OCI-LY3 (cell line): Measurements from ENCODE around the gene CELSR2.

Source experiments
- H2AFZ ChIP-seq: fragments of 200-600, 300-600 bp; shearing (Covaris generic); 2 replicates; pipeline ENCODE4 v1.6.0; 2014; ENCODE audit warnings: antibody characterized with exemption, low read depth, low read length
- H3K27ac ChIP-seq: fragments of 200-600, 300-600 bp; sonication (generic); 2 replicates; pipeline ENCODE4 v1.5.1; 2014; ENCODE audit warnings: mild to moderate bottlenecking, low read length, moderate library complexity, mixed read lengths
- H3K27me3 ChIP-seq: fragments of 200-600, 300-600 bp; sonication (generic); 2 replicates; pipeline ENCODE4 v1.6.1; 2014; ENCODE audit warnings: low read depth, low read length, mixed read lengths
- H3K36me3 ChIP-seq: fragments of 200-600, 300-600 bp; sonication (generic); replicated peaks from 2 replicates; pipeline ENCODE3; 2014; ENCODE audit warnings: low read depth, low read length, mixed read lengths
- H3K4me1 ChIP-seq: fragments of 300-600, 200-600 bp; sonication (generic); 2 replicates; pipeline ENCODE4 v1.6.1; 2014; ENCODE audit warnings: low read length, mixed read lengths
- H3K4me2 ChIP-seq: fragments of 200-600, 300-600 bp; sonication (generic); 2 replicates; pipeline ENCODE4 v1.6.1; 2014; ENCODE audit warnings: low read length, mixed read lengths
- H3K4me3 ChIP-seq: fragments of 300-600, 200-600 bp; sonication (generic); 2 replicates; pipeline ENCODE4 v1.5.1; 2014; ENCODE audit warnings: antibody characterized with exemption, mild to moderate bottlenecking, low read length, moderate library complexity
- H3K79me2 ChIP-seq: fragments of 300-600, 200-600 bp; shearing (Covaris generic); 2 replicates; pipeline ENCODE4 v1.6.1; 2014; ENCODE audit warnings: mild to moderate bottlenecking, low read length, mixed read lengths
- H3K9ac ChIP-seq: fragments of 300-600, 200-600 bp; shearing (Covaris generic); 2 replicates; pipeline ENCODE4 v1.6.0; 2014; ENCODE audit warnings: mild to moderate bottlenecking, low read length, moderate library complexity
- H3K9me3 ChIP-seq: fragments of 200-600, 300-600 bp; shearing (Covaris generic); 2 replicates; pipeline ENCODE4 v1.6.1; 2014; ENCODE audit warnings: low read length, mixed read lengths; ENCODE audit not compliant: insufficient read depth
- H4K20me1 ChIP-seq: fragments of 200-600, 300-600 bp; sonication (generic); 2 replicates; pipeline ENCODE4 v1.6.1; 2016; ENCODE audit warnings: low read length, mixed read lengths; ENCODE audit not compliant: insufficient read depth
- EZH2phosphoT487 ChIP-seq: fragments of 200-600 bp; shearing (Covaris generic); IDR thresholded peaks from 2 replicates; pipeline ENCODE4 v1.6.1; 2018; ENCODE audit warnings: antibody characterized with exemption, mixed run types, low read depth
- TF ChIP-seq, protein P1 (sequence below): fragments of 200-600, 300-600 bp; sonication (generic); IDR thresholded peaks from 2 replicates; pipeline ENCODE4 v1.5.1; 2014; ENCODE audit warnings: antibody characterized with exemption, low read length, low read depth

CELSR2 gene

DNA sequence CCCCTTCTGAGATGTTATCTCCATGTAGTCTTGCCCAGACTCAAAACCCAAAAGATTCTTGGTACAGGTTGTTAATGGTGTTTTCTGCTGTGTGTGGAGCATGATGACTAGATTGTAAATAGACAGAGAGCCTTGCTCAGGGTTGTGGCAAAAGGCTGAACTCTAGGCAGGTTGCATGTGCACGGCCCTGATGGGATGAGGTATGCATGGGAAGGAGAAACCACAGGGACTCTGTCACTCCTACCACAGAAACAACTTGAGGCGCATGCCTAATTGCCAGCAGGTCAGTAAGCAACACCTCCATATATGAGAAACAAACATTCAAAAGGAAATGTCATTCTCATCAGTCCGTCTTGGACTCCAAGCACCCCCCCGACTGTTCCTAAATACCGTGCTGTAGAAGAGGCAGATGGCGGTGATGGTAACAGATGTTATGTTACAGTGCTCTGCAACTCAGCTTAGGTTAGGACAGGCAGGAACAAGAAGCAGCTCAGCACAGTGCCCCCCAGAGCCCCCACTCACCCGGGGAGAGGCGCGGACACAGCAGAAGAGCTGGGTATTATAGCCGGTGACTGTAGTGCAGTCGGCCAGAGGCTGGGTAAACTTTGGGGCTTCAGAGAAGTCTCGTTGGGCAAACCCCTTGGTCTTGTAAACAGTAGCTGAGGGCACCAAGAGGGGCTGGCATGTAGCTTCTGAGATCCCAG is 46.5 kb downstream of the CELSR2 start:
- TF ChIP-seq, protein P1, sequence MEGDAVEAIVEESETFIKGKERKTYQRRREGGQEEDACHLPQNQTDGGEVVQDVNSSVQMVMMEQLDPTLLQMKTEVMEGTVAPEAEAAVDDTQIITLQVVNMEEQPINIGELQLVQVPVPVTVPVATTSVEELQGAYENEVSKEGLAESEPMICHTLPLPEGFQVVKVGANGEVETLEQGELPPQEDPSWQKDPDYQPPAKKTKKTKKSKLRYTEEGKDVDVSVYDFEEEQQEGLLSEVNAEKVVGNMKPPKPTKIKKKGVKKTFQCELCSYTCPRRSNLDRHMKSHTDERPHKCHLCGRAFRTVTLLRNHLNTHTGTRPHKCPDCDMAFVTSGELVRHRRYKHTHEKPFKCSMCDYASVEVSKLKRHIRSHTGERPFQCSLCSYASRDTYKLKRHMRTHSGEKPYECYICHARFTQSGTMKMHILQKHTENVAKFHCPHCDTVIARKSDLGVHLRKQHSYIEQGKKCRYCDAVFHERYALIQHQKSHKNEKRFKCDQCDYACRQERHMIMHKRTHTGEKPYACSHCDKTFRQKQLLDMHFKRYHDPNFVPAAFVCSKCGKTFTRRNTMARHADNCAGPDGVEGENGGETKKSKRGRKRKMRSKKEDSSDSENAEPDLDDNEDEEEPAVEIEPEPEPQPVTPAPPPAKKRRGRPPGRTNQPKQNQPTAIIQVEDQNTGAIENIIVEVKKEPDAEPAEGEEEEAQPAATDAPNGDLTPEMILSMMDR, result no peak
- TF ChIP-seq EZH2phosphoT487, result no peak
- no peak overlapping the region for H3K27ac ChIP-seq

DNA sequence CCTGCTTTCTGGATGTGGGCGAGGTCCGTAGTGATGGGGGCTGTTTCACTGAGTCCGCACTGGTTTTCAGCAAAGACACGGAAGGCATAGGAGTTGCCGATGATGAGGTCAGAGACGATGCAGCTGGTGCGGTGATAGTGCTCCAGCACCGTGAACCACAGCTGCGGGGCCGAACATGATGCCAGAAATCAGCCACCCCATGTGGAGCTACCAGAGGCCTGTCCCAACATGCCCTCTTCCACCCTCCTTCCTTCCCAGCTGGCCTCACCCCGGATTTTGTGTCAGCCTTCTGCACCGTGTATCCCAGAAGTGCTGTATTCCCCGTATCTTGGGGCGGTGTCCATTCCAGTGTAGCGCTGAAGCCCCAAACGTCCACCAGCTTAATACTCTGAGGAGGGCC is 47.4 kb downstream of the CELSR2 start:
- Histone ChIP-seq H3K27me3 (peaks cover 14% of the 10 kb centered on the region), H2AFZ (no peak overlapping the region), H3K9me3 (no peaks in the 10 kb centered on the region), H3K4me2 (no peak overlapping the region), H3K4me1 (peaks cover 7% of the 10 kb centered on the region), H3K36me3 (no peaks in the 10 kb centered on the region), H3K79me2 (no peaks in the 10 kb centered on the region), H3K9ac (no peak overlapping the region), H4K20me1 (no peaks in the 10 kb centered on the region), H3K27ac (no peak overlapping the region), H3K4me3 (no peak overlapping the region)
- TF ChIP-seq, protein P1, result no peak
- no peak for TF ChIP-seq EZH2phosphoT487

More for the DNA sequence above, 46.5 kb downstream of the CELSR2 start:
- H3K79me2 ChIP-seq, result no peaks in the 10 kb centered on the region
- H3K27me3 ChIP-seq, result peaks cover 14% of the 10 kb centered on the region
- no peak overlapping the region for H3K4me2 ChIP-seq
- H3K4me3 ChIP-seq, result no peak overlapping the region
- H3K9me3 ChIP-seq, result no peaks in the 10 kb centered on the region
- H3K9ac ChIP-seq, result no peak overlapping the region
- H3K4me1 ChIP-seq, result peaks cover 7% of the 10 kb centered on the region
- H3K36me3 ChIP-seq, result no peaks in the 10 kb centered on the region
- H2AFZ ChIP-seq, result no peak overlapping the region
- H4K20me1 ChIP-seq, result no peaks in the 10 kb centered on the region

DNA sequence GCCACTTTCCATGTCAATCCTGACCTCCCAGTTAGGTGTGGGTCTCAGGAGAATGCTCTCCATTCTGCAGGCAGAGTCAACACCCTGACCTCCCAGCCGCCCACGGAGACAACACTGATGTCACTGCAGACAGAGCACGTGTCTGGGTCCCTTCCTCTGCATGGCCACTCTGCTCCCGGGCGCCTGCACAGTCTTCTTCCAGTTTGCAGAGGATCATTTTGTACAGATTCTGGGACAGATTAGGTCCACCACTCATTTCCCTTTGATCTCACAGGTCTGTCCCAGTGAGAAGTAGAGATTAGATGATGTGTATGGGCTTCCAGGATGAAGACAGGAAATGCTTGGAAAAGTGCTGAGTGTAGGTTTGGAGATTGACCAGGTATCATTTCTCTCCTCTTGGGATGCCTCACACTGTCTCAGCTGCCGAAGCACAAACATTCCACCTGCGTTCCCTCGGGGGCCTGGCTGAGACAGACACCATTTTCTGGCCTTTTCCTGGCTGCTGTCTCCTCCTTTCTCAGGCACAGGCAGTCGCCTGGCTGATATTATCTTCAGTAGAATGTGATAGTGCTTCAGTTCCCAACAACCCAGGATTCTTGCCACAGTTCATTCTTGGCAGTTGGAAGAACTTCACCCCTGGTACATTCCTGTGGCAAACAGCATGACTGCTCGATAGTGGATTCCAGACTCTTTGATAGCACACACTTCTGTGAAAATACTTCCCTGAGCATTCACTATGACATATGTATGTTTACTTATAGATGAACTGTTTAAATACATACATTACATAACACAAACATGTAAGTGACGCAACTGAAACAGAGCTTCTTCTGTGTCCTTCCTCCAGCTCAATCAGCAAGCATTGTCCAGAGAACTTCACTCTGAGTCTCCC is 49.6 kb downstream of the CELSR2 start:
- no peak overlapping the region for H2AFZ ChIP-seq
- peaks cover 7% of the 10 kb centered on the region for H3K4me1 ChIP-seq
- TF ChIP-seq EZH2phosphoT487, result no peak
- TF ChIP-seq, protein P1, result no peak
- no peaks in the 10 kb centered on the region for H3K79me2 ChIP-seq
- H3K27ac ChIP-seq, result no peak overlapping the region
- no peaks in the 10 kb centered on the region for H3K36me3 ChIP-seq
- no peak overlapping the region for H3K4me2 ChIP-seq
- H3K9me3 ChIP-seq, result no peaks in the 10 kb centered on the region
- no peak overlapping the region for H3K9ac ChIP-seq
- peaks cover 12% of the 10 kb centered on the region for H3K27me3 ChIP-seq
- H4K20me1 ChIP-seq, result no peaks in the 10 kb centered on the region
- H3K4me3 ChIP-seq, result no peak overlapping the region

DNA sequence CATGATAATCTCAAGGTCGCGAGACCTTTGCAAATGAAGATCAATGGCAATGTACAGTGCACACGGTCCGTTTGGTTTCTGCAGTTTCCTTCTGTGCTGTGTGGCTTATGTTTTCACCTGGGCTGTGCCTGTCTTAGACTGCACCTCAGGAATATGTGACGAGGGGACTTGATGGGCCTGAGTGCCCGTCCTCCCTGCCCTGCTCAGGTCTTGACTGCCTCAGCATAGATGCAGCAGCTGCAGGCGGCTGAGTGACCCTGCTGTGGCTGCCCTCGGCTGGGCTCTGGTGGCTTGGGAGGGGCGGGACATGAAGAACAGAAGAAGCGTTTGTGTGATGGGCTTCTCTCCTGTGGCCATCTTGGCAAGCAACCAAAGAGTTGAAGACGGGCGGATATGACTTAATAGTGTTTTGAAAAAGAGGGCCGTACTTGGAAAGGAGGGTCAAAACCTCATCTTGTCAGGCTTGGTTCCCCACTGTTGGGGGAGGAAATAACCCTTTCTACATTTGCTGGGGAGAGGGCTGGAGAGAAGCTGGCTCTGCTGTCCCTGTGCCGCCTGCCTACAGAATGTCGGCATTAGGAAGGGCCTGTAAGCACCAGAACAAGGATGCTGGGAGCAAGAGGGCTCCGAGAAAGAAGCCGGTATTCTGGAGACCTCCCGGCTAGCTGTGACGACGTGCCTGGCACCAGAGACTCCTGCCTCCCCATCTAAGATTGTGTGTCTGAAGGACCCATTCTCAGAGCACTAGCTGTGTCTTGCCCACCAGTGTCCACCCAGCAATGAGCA is 50.4 kb downstream of the CELSR2 start:
- Histone ChIP-seq H3K9ac (no peak overlapping the region), H3K36me3 (no peaks in the 10 kb centered on the region), H3K4me3 (no peak overlapping the region), H3K9me3 (no peaks in the 10 kb centered on the region), H3K4me1 (peaks cover 3% of the 10 kb centered on the region), H2AFZ (no peak overlapping the region), H4K20me1 (no peaks in the 10 kb centered on the region), H3K27ac (no peak overlapping the region), H3K4me2 (no peak overlapping the region), H3K79me2 (no peaks in the 10 kb centered on the region), H3K27me3 (peaks cover 10% of the 10 kb centered on the region)
- TF ChIP-seq, protein P1, result no peak
- no peak for TF ChIP-seq EZH2phosphoT487
